Globus pallidus (tissue), 1 donor: Measurements from ENCODE around the gene NRBF2.
"Not testable (repeated sequence)": the region's sequence is repeated elsewhere in the genome, so short reads cannot be mapped to it uniquely, and the experiment has no call there.

Experiments used
- DNase-seq: peaks from one replicate; pipeline ENCODE4 v3.0.0-alpha.2; 2015; ENCODE audit warnings: low spot score

The NRBF2 gene

DNA sequence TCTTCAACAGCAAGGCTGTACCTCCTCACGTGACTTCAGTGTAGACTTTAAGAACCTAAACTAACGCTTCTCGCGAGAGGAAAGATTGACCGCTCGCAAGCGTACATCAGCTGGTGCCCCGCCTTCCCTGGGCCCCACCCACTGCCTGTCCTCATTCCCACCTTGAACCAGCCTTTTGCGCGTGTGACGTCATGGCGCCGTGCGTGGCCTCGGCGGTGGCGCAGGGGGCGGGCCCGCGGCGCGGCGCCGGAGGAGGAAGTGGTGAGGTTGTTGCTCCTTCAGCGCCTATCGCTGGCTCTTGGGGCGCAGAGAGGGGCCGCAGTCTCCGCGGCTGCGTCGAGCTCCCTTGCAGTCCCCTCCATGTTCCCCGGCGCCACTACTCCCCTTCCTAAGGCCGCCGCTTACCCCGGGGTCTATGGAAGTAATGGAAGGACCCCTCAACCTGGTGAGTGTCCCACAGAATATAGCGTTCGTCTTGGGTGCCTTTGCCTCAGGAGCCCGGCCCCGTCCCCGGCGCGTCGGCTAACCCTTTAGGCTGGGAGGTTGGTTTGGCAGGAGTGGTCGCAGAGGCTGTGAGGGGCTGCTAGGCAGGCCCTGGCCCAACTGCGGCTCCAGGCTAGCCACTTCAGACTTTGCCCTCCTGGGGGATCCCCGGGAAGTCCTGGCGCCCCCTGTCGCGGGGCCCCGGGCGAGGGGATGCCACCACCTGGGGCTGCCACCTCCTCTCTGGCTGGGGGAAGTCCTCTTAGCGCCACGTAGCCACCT is at the start of gene NRBF2:
Gene NRBF2 (plus strand): TSS at position 273 of the 765 bp plus-strand sequence. CDS start 143 bp downstream, at position 416.
- peak; percentile 92 for DNase-seq

- not testable (repeated sequence) for DNase-seq
Measured at GRCh38 chr10:63083406-63083805, 49.7 kb upstream of the NRBF2 start.

GRCh38 chr10:63083904-63084689 is 49.0 kb upstream of the NRBF2 start:
- DNase-seq = peak; percentile 77

GRCh38 chr10:63084690-63085382 is 48.3 kb upstream of the NRBF2 start:
- DNase-seq = no peak

DNA sequence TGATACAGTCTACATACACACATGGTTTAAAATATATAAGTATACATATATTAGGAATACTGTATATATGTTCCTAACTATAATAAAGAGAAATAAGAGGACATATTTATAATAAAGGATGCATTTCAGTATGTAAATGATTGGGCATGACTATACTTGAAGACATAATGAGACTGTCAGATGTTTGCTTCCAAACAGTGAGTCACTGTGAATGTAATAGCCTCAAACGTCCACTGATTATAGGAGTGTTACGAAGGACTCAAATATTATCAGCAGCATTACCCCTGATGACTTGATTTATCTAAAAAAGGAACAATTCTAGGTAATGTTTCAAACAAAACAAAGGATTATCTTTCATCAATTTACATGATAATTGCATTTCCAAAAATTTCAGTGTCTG is 39.9 kb upstream of the NRBF2 start:
- no peak for DNase-seq

GRCh38 chr10:63094405-63094804 is 38.7 kb upstream of the NRBF2 start:
- DNase-seq = no peak

DNA sequence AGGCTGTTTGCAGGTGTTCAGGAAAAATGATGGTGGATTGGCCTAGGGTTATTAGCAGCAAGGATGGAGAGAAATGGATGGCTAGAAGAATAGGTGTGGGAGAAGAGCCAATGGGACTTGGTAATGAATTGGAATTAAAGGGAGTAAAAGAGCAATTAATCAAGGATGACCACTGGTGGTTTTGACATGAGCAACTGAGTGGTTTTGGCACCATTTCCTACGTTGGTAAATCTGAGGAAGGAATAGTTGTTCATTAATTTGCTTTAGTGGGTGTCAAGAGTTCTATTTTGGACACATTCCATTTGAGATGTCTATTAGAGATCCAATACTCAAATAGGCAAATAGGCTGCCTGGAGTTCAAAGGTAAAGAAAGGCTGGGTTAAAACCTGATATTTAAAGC is 38.2 kb upstream of the NRBF2 start:
- DNase-seq = no peak

GRCh38 chr10:63099734-63100133 is 33.4 kb upstream of the NRBF2 start:
- no peak for DNase-seq

DNA sequence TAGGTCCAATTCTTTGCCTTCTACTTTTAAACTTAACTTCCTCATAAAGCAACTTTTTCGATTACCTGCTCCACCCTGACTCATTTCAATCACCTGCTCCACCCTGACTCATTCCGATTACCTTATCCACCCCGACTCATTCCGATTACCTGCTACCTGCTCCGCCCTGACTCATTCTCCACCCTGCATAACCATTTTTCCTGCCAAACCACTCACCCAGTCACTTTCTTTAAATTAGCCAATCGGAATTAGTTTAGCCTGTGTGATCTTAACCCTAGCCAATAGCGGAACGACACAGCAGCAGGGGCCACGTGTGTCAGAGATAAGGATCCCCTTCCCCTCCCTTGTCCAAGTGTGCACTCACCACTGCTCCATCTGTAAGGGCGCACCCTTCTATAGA is 32.0 kb upstream of the NRBF2 start:
- DNase-seq = not testable (repeated sequence)

DNA sequence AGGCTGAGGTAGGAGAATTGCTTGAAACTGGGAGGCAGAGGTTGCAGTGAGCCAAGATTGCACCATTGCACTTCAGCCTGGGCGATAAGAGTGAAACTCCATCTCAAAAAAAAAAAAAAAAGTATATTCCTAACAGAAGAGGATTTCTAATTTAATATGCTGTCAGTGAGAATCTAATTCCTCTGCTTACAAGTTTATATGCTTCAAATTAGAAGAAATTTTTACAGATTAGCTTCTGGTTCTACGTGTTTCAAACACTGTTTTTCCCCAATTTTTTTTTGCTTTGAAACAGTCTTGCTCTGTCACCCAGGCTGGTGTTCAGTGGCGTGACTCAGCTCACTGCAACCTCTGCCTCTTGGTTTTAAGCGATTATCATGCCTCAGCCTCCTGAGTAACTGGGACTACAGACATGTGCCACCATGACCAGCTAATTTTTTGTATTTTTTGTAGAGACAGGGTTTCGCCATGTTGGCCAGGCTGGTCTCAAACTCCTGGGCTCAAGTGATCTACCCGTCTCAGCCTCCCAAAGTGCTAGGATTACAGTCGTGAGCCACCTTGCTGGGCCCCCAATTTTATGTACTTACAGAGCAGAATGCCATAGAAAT is 30.7 kb upstream of the NRBF2 start:
- DNase-seq = not testable (repeated sequence)

DNA sequence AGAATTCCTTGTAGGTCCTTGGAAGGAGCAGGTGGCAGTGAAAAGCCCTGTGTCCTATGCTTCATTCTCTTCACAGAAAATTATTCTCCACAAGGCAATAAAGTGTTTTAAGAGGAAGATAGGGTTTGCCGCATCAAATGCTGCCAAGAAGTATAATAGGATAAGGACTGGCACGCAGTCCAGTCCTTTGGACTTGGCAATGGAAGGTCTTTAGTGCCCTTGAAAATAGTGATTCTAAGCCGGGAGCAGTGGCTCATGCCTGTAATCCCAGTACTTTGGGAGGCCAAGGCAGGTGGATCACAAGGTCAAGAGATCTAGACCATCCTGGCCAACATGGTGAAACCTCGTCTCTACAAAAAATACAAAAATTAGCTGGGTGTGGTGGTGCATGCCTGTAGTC is 29.9 kb upstream of the NRBF2 start:
- not testable (repeated sequence) for DNase-seq

DNA sequence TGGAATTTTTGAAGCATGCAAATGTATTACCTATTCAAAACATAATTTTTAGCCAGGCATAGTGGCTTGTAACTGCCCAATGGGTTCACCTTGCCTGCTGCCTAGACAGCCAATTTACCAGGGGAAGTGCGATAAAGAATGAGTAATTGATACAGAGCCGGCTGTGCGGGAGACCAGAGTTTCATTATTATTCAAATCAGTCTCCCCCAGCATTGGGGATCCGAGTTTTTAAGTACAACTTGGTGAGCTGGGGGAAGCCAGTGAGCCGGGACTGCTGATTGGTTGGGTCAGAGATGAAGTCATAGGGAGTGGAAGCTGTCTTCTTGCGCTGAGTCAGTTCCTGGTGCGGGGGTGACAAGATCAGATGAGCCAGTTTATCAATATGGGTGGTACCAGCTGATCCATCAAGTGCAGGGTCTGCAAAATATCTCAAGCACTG is 29.1 kb upstream of the NRBF2 start:
- no peak for DNase-seq

GRCh38 chr10:63105225-63106110 is 27.7 kb upstream of the NRBF2 start:
- no peak for DNase-seq

- peak; percentile 29 for DNase-seq
Measured at GRCh38 chr10:63106111-63106755, 26.9 kb upstream of the NRBF2 start.

GRCh38 chr10:63107943-63108437 is 25.1 kb upstream of the NRBF2 start:
- DNase-seq = no peak

GRCh38 chr10:63110940-63111339 is 22.2 kb upstream of the NRBF2 start:
- no peak for DNase-seq

- no peak for DNase-seq
Measured at GRCh38 chr10:63114031-63114814, 18.9 kb upstream of the NRBF2 start.

- peak; percentile 90 for DNase-seq
Measured at GRCh38 chr10:63115732-63116383, 17.3 kb upstream of the NRBF2 start.

- no peak for DNase-seq
Measured at GRCh38 chr10:63116452-63117072, 16.6 kb upstream of the NRBF2 start.
